Fibroblast of villous mesenchyme (primary cell): ENCODE results near the gene ESR2. TPM values are rescaled to one million over a fixed set of nuclear protein-coding genes. Genes with fewer than 3 reads are reported as not detected.

Experiments used
- DNase-seq: peaks from one replicate; pipeline ENCODE4 v3.0.0-alpha.2; 2010; ENCODE audit warnings: low read depth
- H3K4me3 ChIP-seq: 2 replicates; pipeline ENCODE4 v1.5.1; 2011; ENCODE audit warnings: low read depth, mild to moderate bottlenecking, low read length
- CTCF ChIP-seq: IDR thresholded peaks from 2 replicates; pipeline ENCODE4 v1.5.1; 2012; ENCODE audit warnings: low read depth, mild to moderate bottlenecking, low read length; ENCODE audit not compliant: insufficient read depth
- total RNA-seq: library from RNA; depleted of rRNA; stranded (reverse); fragments of >200 nt; gene quantifications from 2 replicates; pipeline ENCODE4 v1.2.3, GENCODE V29; 2012

ESR2 gene
- total RNA-seq, 1 donor = not detected

DNA sequence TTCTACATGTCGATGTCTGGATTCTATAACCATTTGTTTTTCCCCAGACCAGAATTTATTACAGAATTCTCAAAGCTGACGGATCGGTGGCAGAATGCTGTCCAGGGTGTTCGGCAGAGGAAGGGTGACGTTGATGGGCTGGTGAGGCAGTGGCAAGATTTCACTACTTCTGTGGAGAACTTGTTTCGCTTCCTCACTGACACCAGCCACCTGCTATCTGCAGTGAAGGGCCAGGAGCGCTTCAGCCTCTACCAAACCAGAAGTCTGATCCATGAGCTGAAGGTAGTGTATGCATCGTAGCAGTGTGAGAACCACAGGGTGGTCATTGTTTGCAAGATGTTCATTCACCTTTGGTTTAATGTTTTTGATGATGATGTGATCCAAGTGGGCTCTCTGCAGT, 124.0 kb downstream of the ESR2 start:
- H3K4me3 ChIP-seq = no peak overlapping the region
- no peak for TF ChIP-seq CTCF
- no peak for DNase-seq

GRCh38 chr14:64159588-64159987, 134.6 kb downstream of the ESR2 start:
- no peak for TF ChIP-seq CTCF
- H3K4me3 ChIP-seq = no peak overlapping the region
- DNase-seq = no peak

- no peak for TF ChIP-seq CTCF
- no peak overlapping the region for H3K4me3 ChIP-seq
- DNase-seq = no peak
Measured at GRCh38 chr14:64158608-64159007, 135.6 kb downstream of the ESR2 start.

GRCh38 chr14:64149921-64150320, 144.2 kb downstream of the ESR2 start:
- no peak for TF ChIP-seq CTCF
- DNase-seq = peak; percentile 5
- no peak overlapping the region for H3K4me3 ChIP-seq

GRCh38 chr14:64147126-64147790, 146.9 kb downstream of the ESR2 start:
- peak; percentile 73 for DNase-seq
- no peak overlapping the region for H3K4me3 ChIP-seq
- no peak for TF ChIP-seq CTCF

GRCh38 chr14:64137657-64138290, 156.4 kb downstream of the ESR2 start:
- DNase-seq = peak; percentile 35
- peak; percentile 40 for TF ChIP-seq CTCF

More at GRCh38 chr14:64137657-64138290, 156.4 kb downstream of the ESR2 start:
- no peak overlapping the region for H3K4me3 ChIP-seq
